Esophagus squamous epithelium (tissue), 5 donors: ENCODE measurements around the gene KCTD2. TPM values are rescaled to one million over a fixed set of nuclear protein-coding genes. Genes with fewer than 3 reads are reported as not detected.

Experiments
- DNase-seq: peaks from one replicate; lab custom pipeline; 2025; lab: John Stamatoyannopoulos, UW
- H3K27ac ChIP-seq, 4 donors: fragments of 200-600 bp; sonication (generic); one replicate each; pipeline ENCODE4 v1.5.1; 2016 to 2019; ENCODE audit warnings: mild to moderate bottlenecking in 1 of 4
- H3K27me3 ChIP-seq, 4 donors: fragments of 200-600 bp; sonication (generic); 1 replicate in 3 of 4; 2 replicates in 1 of 4; pipeline versions ENCODE4 v1.5.1 to v1.6.0; 2017 to 2021; ENCODE audit warnings: antibody characterized with exemption in 1 of 4
- H3K36me3 ChIP-seq, 3 donors: fragments of 200-600 bp; sonication (generic); one replicate each; pipeline ENCODE4 v1.5.1; 2016 to 2019
- H3K4me1 ChIP-seq, 3 donors: fragments of 200-600 bp; sonication (generic); one replicate each; pipeline ENCODE4 v1.5.1; 2017 to 2019
- H3K4me3 ChIP-seq, 4 donors: fragments of 200-600 bp; sonication (generic); 1 replicate in 3 of 4; 2 replicates in 1 of 4; pipeline ENCODE4 v1.5.1; 2016 to 2019; ENCODE audit warnings: mild to moderate bottlenecking in 2 of 4, moderate library complexity in 1 of 4
- H3K9me3 ChIP-seq, 3 donors: fragments of 200-600 bp; sonication (generic); one replicate each; pipeline ENCODE4 v1.5.1; 2016 to 2019
- POLR2A ChIP-seq, 4 donors: fragments of 450-650 bp; IDR thresholded peaks; one replicate each; pipeline ENCODE4 v1.6.1; 2017; ENCODE audit warnings: antibody characterized with exemption in 4 of 4, mild to moderate bottlenecking in 4 of 4, moderate library complexity in 3 of 4
- WGBS, 2 donors: methylation state at CpG; one replicate each; pipeline ENCODE4 v1.1.5; 2018; 5-methylcytosine and 5-hydroxymethylcytosine counted together
- intact Hi-C: fragments of 100-400 bp; cut with DNase I; formaldehyde crosslinking; loops from one replicate; pipeline ENCODE4 v1.15.0; 2022
- total RNA-seq, 4 donors: library from RNA; depleted of rRNA; stranded (reverse); fragments of >200 nt; gene quantifications; one replicate each; pipeline ENCODE4 v1.1.0, GENCODE V29; 2016
- TF ChIP-seq, protein P1 (sequence below), 6 experiments: fragments of 450-650 bp in 4 of 6; fragments of 200-600 bp in 2 of 6; sonication (generic) in 2 of 6; IDR thresholded peaks; one replicate each; pipeline ENCODE4 v1.5.1; 2016 to 2019; ENCODE audit warnings: antibody characterized with exemption in 6 of 6, mild to moderate bottlenecking in 4 of 6, moderate library complexity in 4 of 6
- donor health status: DM: yes; HTN: yes; CAD: no.

Gene KCTD2
- total RNA-seq, 4 donors from 2014 or later: 11.5 to 17.6 (median 14.2) TPM

DNA sequence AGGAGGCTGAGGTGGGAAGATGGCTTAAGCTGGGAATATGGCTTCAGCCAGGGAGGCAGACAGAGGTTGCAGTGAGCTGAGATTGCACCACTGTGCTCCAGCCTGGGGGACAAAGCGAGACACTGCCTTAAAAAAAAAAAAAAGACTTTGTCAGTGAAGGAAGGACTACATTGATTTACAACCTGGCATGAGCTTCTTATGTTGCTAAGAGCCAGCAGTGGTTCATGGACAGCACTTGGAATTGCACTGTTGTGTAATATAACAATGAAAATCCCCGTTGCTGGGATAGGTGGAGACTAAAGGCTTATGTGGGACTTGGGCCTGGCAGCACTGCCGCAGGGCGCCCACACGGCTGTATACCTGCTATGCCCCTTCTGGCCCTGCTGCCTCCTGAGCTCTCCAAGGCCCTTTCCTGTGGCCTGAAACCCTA is 26.6 kb downstream of the KCTD2 start:
- H3K27me3 ChIP-seq: no peaks in the 10 kb centered on the region
- H3K4me3 ChIP-seq: no peak overlapping the region
- H3K36me3 ChIP-seq: no peaks in the 10 kb centered on the region
- intact Hi-C loops: no loop called here
- H3K27ac ChIP-seq: no peak overlapping the region
- 33 to 88% methylated on average over 3 to 4 of the region's 5 CpGs for WGBS, 2 donors
- TF ChIP-seq POLR2A (IDR thresholded peaks at IDR 0.05): no peak
- TF ChIP-seq, protein P1, sequence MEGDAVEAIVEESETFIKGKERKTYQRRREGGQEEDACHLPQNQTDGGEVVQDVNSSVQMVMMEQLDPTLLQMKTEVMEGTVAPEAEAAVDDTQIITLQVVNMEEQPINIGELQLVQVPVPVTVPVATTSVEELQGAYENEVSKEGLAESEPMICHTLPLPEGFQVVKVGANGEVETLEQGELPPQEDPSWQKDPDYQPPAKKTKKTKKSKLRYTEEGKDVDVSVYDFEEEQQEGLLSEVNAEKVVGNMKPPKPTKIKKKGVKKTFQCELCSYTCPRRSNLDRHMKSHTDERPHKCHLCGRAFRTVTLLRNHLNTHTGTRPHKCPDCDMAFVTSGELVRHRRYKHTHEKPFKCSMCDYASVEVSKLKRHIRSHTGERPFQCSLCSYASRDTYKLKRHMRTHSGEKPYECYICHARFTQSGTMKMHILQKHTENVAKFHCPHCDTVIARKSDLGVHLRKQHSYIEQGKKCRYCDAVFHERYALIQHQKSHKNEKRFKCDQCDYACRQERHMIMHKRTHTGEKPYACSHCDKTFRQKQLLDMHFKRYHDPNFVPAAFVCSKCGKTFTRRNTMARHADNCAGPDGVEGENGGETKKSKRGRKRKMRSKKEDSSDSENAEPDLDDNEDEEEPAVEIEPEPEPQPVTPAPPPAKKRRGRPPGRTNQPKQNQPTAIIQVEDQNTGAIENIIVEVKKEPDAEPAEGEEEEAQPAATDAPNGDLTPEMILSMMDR (IDR thresholded peaks at IDR 0.05): no peak
- H3K9me3 ChIP-seq: no peaks in the 10 kb centered on the region
- peaks cover 17 to 29% (median 18%) of the 10 kb centered on the region in 3 donors for H3K4me1 ChIP-seq
- no peak for DNase-seq

DNA sequence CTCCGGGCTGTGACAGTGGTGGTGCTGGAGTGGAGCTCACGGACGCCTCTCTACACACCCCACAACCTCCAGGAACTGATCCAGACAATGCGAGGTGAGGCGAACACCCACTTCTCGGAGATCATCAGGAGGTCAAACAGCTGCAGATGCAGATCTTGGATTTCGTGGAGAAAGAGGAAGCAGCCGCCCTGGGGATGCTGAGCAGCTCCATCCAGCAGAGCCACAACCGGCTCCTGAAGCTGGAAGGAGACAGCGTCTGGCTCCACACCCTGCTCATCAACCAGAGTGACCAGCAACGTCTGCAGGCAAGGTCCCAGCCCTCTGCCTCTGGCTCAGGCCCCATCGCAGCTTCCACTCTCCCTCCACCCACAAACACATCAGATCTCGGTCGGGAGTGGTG is 27.5 kb downstream of the KCTD2 start:
- Histone ChIP-seq H3K36me3 (no peaks in the 10 kb centered on the region), H3K4me3 (no peak overlapping the region), H3K9me3 (no peaks in the 10 kb centered on the region), H3K27ac (no peak overlapping the region), H3K27me3 (no peaks in the 10 kb centered on the region), H3K4me1 (peaks cover 17 to 38% (median 27%) of the 10 kb centered on the region in 3 donors)
- intact Hi-C loops: no loop called here
- WGBS, 2 donors: 57 to 92% methylated on average over 4 to 5 of the region's 14 CpGs
- no peak for DNase-seq
- TF ChIP-seq POLR2A (IDR thresholded peaks at IDR 0.05): no peak
- TF ChIP-seq, protein P1 (IDR thresholded peaks at IDR 0.05): no peak

- Histone ChIP-seq H3K27me3 (no peaks in the 10 kb centered on the region), H3K4me1 (peaks cover 17 to 45% (median 30%) of the 10 kb centered on the region in 3 donors), H3K27ac (no peak overlapping the region), H3K36me3 (no peaks in the 10 kb centered on the region), H3K4me3 (no peak overlapping the region), H3K9me3 (no peaks in the 10 kb centered on the region)
- intact Hi-C loops: no loop called here
- TF ChIP-seq, protein P1 (IDR thresholded peaks at IDR 0.05): no peak
- TF ChIP-seq POLR2A (IDR thresholded peaks at IDR 0.05): no peak
- no peak for DNase-seq
- WGBS, 2 donors: 39 to 55% methylated on average over 4 of the region's 4 CpGs
These were observed 28.7 kb downstream of the KCTD2 start for GRCh38 chr17:75075597-75076336.

GRCh38 chr17:75077072-75077495 is 30.1 kb downstream of the KCTD2 start:
- no peak for TF ChIP-seq POLR2A (IDR thresholded peaks at IDR 0.05)
- TF ChIP-seq, protein P1 (IDR thresholded peaks at IDR 0.05): no peak
- H3K36me3 ChIP-seq: no peaks in the 10 kb centered on the region

More at GRCh38 chr17:75077072-75077495, 30.1 kb downstream of the KCTD2 start:
- 40 to 90% methylated on average over 1 to 2 of the region's 30 CpGs for WGBS, 2 donors
- Histone ChIP-seq H3K4me3 (peak overlapping the region; percentile 21 to 66 (median 44)), H3K9me3 (no peaks in the 10 kb centered on the region), H3K27me3 (no peaks in the 10 kb centered on the region), H3K4me1 (peaks cover 17 to 45% (median 30%) of the 10 kb centered on the region in 3 donors), H3K27ac (peak overlapping the region; percentile 67 to 82 (median 74))
- intact Hi-C loops: no loop called here
- DNase-seq: no peak
